D721Med (cell line): ENCODE data around the gene IL12RB2.
"Not testable (repeated sequence)": the region's sequence is repeated elsewhere in the genome, so short reads cannot be mapped to it uniquely, and the experiment has no call there.

Experiments
- DNase-seq: peaks from one replicate; pipeline ENCODE4 v3.0.0; 2011; ENCODE audit warnings: low spot score; ENCODE audit not compliant: insufficient read length
- FAIRE-seq: peaks from 2 replicates; lab custom pipeline; 2011; peaks lifted over from hg19 to GRCh38; lab: Jason Lieb, UNC
- CTCF ChIP-seq: IDR thresholded peaks from 2 replicates; pipeline ENCODE4 v1.5.1; 2012; ENCODE audit warnings: mild to moderate bottlenecking, control low read depth; ENCODE audit not compliant: insufficient read depth; ENCODE audit errors: missing control alignments

IL12RB2 gene

GRCh38 chr1:67407498-67407897 lies 99.8 kb downstream of the IL12RB2 start:
- FAIRE-seq: no peak
- TF ChIP-seq CTCF: no peak
- no peak for DNase-seq

DNA sequence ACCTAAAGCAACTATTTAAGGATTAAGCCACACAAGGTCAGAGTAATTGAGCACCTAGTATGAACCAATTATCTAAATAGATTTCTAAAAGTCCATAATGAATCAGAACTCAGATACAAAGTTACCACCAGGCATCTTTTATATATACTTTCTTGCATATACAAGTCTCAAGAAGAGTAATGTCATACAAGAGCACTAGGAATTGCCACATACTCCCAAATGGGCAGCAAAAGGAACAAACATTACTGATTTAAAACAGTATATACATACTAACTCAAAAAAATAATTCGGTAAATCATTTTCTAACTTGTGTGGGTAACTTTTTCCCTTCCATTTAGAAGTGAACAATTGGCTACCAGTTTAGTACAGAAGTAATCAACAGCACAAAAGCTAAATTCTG lies 100.5 kb downstream of the IL12RB2 start:
- FAIRE-seq (no peak), DNase-seq (no peak)
- TF ChIP-seq CTCF: no peak

DNA sequence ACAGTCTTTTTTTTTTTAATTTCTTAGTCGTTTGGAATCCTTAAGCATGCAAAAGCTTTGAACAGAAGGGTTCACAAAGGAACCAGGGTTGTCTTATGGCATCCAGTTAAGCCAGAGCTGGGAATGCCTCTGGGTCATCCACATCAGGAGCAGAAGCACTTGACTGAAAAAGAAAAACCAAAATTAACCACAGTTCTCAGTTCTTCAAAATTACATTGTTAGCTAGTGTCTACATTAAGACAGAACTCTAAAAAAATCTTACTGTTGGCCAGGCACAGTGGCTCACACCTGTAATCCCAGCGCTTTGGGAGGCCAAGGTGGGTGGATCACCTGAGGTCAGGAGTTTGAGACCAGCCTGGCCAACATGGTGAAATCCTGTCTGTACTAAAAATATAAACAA lies 105.4 kb downstream of the IL12RB2 start:
- not testable (repeated sequence) for DNase-seq, FAIRE-seq

DNA sequence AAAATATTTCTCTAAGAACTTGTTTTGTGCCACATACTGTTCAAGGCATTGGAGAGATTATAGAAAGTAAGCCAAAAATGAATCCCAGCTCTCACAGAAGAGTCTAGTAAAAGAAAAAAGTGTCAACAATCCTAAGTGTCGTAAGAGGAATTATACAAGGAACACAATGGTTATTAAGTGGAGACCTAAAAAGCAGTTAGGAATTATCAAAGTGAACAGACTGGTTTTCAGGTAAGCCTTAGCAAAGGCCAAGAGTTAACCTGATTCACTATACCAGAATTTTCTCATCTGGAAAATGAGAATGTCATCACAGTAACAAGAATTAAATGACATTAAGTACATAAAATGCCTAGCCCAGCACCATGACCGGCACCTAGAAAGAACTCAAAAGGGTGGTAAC lies 106.9 kb downstream of the IL12RB2 start:
- DNase-seq (no peak), FAIRE-seq (no peak)
- no peak for TF ChIP-seq CTCF

- TF ChIP-seq CTCF: no peak
- DNase-seq (no peak), FAIRE-seq (no peak)
Observed at GRCh38 chr1:67415041-67415440, 107.4 kb downstream of the IL12RB2 start.

- DNase-seq, FAIRE-seq: not testable (repeated sequence)
Observed at GRCh38 chr1:67417733-67418132, 110.1 kb downstream of the IL12RB2 start.

DNA sequence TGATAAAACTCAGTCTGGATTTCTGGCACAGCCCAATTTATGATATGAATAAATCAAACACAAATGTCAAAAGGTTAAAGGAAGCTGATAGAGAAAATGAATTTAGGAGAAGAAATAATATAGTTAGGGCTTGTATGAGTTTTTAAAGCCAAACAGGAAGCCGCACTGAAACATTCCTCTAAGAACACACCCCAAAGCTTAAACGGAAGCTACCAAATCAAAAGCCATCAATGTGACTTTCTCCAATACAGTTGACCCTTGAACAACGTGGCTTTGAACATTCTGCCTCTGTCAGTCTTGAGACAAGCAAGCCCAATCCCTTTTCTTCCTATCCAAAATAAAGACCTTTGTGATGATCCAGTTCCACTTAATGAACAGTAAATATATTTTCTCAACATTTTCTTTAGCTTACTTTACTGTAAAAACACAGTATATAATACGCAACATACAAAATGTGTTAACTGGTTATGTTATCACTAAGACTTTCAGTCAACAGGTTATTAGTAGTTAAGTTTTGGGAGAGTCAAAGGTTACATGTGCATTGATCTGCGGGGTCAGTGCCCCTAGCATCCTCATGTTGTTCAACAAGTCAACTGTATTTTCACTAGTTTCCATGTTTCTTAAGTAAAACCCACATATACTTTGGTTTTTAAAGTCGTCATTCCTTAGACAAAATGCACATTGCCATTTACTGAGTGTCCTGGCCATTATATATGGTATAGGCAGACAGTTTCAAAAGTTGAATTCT lies 111.3 kb downstream of the IL12RB2 start:
- DNase-seq (no peak), FAIRE-seq (no peak)
- TF ChIP-seq CTCF: no peak

DNA sequence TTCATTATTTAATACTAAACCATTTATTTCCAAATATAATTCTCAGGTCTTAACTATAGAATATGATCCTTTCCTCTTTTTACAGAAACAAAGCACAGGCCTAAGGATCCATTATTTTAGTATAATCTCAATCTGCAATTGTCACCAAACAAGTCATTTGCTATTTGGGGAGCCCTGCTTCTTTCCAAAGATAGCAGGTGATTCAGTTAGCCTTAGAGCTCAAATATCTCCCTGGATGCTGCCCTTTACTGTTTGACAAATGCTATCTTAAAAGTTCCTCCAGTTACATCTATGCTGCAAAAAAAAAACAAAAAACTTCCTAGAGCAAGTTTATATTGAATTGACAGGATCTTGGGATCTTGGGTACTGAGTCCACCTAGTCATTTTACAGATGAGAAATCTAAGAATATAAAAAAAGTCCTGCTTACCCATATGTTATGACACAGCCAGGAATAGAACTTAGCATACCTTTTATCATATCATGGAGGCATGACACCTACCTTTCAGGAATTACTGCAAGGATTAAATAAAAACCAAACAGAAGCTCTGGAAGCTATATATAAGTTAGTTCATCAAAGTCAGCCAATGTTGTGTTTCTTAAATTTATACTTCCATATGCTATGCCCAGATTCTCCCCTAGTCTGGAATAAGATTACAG lies 113.3 kb downstream of the IL12RB2 start:
- no peak for FAIRE-seq
- no peak for DNase-seq
- no peak for TF ChIP-seq CTCF
